ENCODE measurements around the gene PTGS2.

- no peak for TF ChIP-seq EZH2phosphoT487 (IDR thresholded peaks at IDR 0.05; ENCODE audit: borderline replicate concordance)
- no peak for TF ChIP-seq POLR2A (IDR thresholded peaks at IDR 0.05; ENCODE audit: borderline replicate concordance, extremely low read depth, insufficient read depth, insufficient read length)
- no peak for TF ChIP-seq ELF1 (IDR thresholded peaks at IDR 0.05; ENCODE audit: borderline replicate concordance, low read depth)
- TF ChIP-seq EZH2 (IDR thresholded peaks at IDR 0.05), result no peak
- TF ChIP-seq CTCF (IDR thresholded peaks at IDR 0.05 in 2 of 3, conservative IDR thresholded peaks at IDR 0.05 in 1 of 3; ENCODE audit: borderline replicate concordance in 1 of 3, insufficient read depth in 1 of 3, low read depth in 2 of 3, low read length in 2 of 3), result no peak
- no peak for TF ChIP-seq SRF (IDR thresholded peaks at IDR 0.05; ENCODE audit: low read depth)
- no peak for TF ChIP-seq RAD21 (IDR thresholded peaks at IDR 0.05; ENCODE audit: low read depth)
- TF ChIP-seq REST (IDR thresholded peaks at IDR 0.05; ENCODE audit: low read depth), result no peak
- no peak for TF ChIP-seq MAX (IDR thresholded peaks at IDR 0.05)
- no peak for TF ChIP-seq EGR1 (IDR thresholded peaks at IDR 0.05; ENCODE audit: low read depth)
- no peak for TF ChIP-seq POLR2AphosphoS5 (IDR thresholded peaks at IDR 0.05; ENCODE audit: low read depth, low read length)
- no peak for TF ChIP-seq CEBPB (IDR thresholded peaks at IDR 0.05; ENCODE audit: low read depth)
- no peak for TF ChIP-seq SIN3A (IDR thresholded peaks at IDR 0.05; ENCODE audit: low read depth)
- TF ChIP-seq TCF7L2 (IDR thresholded peaks at IDR 0.05; ENCODE audit: borderline replicate concordance, extremely low read depth, insufficient read depth, insufficient read length), result no peak
Measured at GRCh38 chr1:186710696-186711095, 30.5 kb upstream of the PTGS2 start.

All from HCT116 (cell line).